PC-9 (cell line): Measurements from ENCODE around the gene RHBDD1. TPM values are rescaled to one million over a fixed set of nuclear protein-coding genes. Genes with fewer than 3 reads are reported as not detected.
A peak's percentile ranks its signal among the peaks of the same experiment; 100 is the strongest.

Experiments used
- BruUV-seq: library from RNA; stranded (reverse); fragments of 400-500 nt; replicated peaks from 2 replicates; lab custom pipeline; 2021; lab: Mats Ljungman, UMichigan
- CTCF ChIA-PET: fragments of 300-600 bp; sonication (Branson Sonifier 250); formaldehyde crosslinking; loops from one replicate; lab custom pipeline; 2022; ENCODE audit warnings: antibody characterized with exemption; lab: Charles Lee
- POLR2A ChIA-PET: fragments of 300-600 bp; sonication (Branson Sonifier 250); formaldehyde crosslinking; loops from one replicate; lab custom pipeline; 2022; ENCODE audit warnings: antibody characterized with exemption; ENCODE audit not compliant: unreplicated experiment; lab: Charles Lee
- DNase-seq, 2 experiments: peaks; one replicate each; pipeline versions ENCODE4 v3.0.0 to v3.0.0-alpha.2; 2015 to 2022; ENCODE audit warnings: mixed read lengths in 1 of 2
- H2AFZ ChIP-seq: fragments of 200-600 bp; sonication (generic); 2 replicates; pipeline ENCODE4 v1.8.1; 2017; ENCODE audit warnings: antibody characterized with exemption
- H3F3A ChIP-seq: fragments of 200-600 bp; sonication (generic); 2 replicates; pipeline ENCODE4 v1.8.1; 2017; ENCODE audit warnings: antibody characterized with exemption, mild to moderate bottlenecking, low read depth; ENCODE audit not compliant: insufficient read depth
- H3K27ac ChIP-seq: fragments of 200-600 bp; sonication (generic); 2 replicates; pipeline ENCODE4 v1.6.1; 2016; ENCODE audit warnings: mixed run types
- H3K27me3 ChIP-seq: fragments of 200-600 bp; sonication (generic); 2 replicates; pipeline ENCODE4 v1.6.1; 2016; ENCODE audit warnings: low read depth, mixed run types; ENCODE audit not compliant: insufficient read depth
- H3K36me3 ChIP-seq: fragments of 200-600 bp; sonication (generic); 2 replicates; pipeline ENCODE4 v1.6.1; 2016; ENCODE audit warnings: low read depth, mixed run types
- H3K4me1 ChIP-seq: fragments of 200-600 bp; sonication (generic); replicated peaks from 2 replicates; pipeline ENCODE4 v1.6.1; 2016; ENCODE audit warnings: mixed run types; ENCODE audit not compliant: insufficient read depth
- H3K4me2 ChIP-seq: fragments of 200-600 bp; sonication (generic); 2 replicates; pipeline ENCODE4 v1.6.1; 2017; ENCODE audit warnings: mixed run types
- H3K4me3 ChIP-seq: fragments of 200-600 bp; sonication (generic); 2 replicates; pipeline ENCODE4 v1.6.1; 2016; ENCODE audit warnings: mixed run types
- H3K79me2 ChIP-seq: fragments of 200-600 bp; sonication (generic); 2 replicates; pipeline ENCODE4 v1.6.1; 2017; ENCODE audit warnings: low read depth, mixed run types
- H3K9me2 ChIP-seq: fragments of 200-600 bp; sonication (generic); 2 replicates; pipeline ENCODE4 v1.8.1; 2017; ENCODE audit warnings: mild to moderate bottlenecking; ENCODE audit not compliant: insufficient read depth
- H3K9me3 ChIP-seq: fragments of 200-600 bp; sonication (generic); 2 replicates; pipeline ENCODE4 v1.8.1; 2016; ENCODE audit warnings: low read depth; ENCODE audit not compliant: insufficient read depth
- H4K20me1 ChIP-seq: fragments of 200-600 bp; sonication (generic); 2 replicates; pipeline ENCODE4 v1.8.1; 2017; ENCODE audit not compliant: insufficient read depth
- EZH2 ChIP-seq: fragments of 200-600 bp; sonication (generic); IDR thresholded peaks from 2 replicates; pipeline ENCODE4 v1.8.0; 2017; ENCODE audit warnings: antibody characterized with exemption, low read depth
- intact Hi-C: fragments of 100-400 bp; cut with micrococcal nuclease; formaldehyde crosslinking; loops from one replicate; pipeline ENCODE4 v1.10.0; 2022; ENCODE audit not compliant: unreplicated experiment
- total RNA-seq: library from RNA; stranded (reverse); gene quantifications from 2 replicates; pipeline ENCODE4 v1.2.3, GENCODE V29; 2021
- TF ChIP-seq, protein P1 (sequence below): fragments of 200-600 bp; sonication (generic); conservative IDR thresholded peaks from 2 replicates; pipeline ENCODE4 v1.6.1; 2017; ENCODE audit warnings: mixed run types, antibody characterized with exemption, mild to moderate bottlenecking, moderate library complexity

The RHBDD1 gene
- total RNA-seq, 1 experiment from 2014 or later, result 22.3 TPM

DNA sequence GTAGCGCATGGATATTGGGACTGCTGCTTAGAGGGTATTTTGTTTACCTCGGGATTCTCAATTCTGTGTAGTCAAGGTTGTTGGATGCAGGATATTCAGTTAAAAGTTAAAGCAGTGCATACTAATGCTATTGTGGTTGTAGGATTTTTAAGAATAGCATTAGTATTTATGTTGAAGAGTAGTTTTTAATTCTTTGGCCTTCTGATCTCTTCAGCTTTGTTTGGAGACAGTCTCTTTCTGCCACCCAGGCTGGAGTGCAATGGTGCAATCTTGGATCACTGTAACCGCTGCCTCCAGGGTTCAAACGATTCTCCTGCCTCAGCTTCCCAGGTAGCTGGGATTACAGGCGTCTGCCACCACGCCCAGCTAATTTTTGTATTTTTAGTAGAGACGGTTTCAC is 1.5 kb downstream of the RHBDD1 start:
- Histone ChIP-seq H3K4me1 (peaks cover 29% of the 10 kb centered on the region), H3K9me2 (no peaks in the 10 kb centered on the region), H3K4me3 (peak overlapping the region; percentile 75), H3K36me3 (0 out of 2 replicates have a peak, but pooled peaks cover 14% of the 10 kb centered on the region), H3K27me3 (no peaks in the 10 kb centered on the region), H3K27ac (peak overlapping the region; percentile 98), H3K4me2 (peak overlapping the region; percentile 90), H3F3A (peaks cover 15% of the 10 kb centered on the region), H2AFZ (peak overlapping the region; percentile 92; the same call in 1 of the 2 replicates), H3K79me2 (peaks cover 53% of the 10 kb centered on the region), H4K20me1 (no peaks in the 10 kb centered on the region; the same call in 1 of the 2 replicates), H3K9me3 (no peaks in the 10 kb centered on the region)
- TF ChIP-seq, protein P1, sequence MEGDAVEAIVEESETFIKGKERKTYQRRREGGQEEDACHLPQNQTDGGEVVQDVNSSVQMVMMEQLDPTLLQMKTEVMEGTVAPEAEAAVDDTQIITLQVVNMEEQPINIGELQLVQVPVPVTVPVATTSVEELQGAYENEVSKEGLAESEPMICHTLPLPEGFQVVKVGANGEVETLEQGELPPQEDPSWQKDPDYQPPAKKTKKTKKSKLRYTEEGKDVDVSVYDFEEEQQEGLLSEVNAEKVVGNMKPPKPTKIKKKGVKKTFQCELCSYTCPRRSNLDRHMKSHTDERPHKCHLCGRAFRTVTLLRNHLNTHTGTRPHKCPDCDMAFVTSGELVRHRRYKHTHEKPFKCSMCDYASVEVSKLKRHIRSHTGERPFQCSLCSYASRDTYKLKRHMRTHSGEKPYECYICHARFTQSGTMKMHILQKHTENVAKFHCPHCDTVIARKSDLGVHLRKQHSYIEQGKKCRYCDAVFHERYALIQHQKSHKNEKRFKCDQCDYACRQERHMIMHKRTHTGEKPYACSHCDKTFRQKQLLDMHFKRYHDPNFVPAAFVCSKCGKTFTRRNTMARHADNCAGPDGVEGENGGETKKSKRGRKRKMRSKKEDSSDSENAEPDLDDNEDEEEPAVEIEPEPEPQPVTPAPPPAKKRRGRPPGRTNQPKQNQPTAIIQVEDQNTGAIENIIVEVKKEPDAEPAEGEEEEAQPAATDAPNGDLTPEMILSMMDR, result no peak
- no peak for TF ChIP-seq EZH2
- ChIA-PET POLR2A (no interaction called here), CTCF (interaction anchor here (0.6 to 0.7 kb wide), 2 partner anchors 1172 to 1536 kb away, joined by 4 to 6 read pairs; no protein-coding TSS in a partner anchor)
- intact Hi-C loops, result loop anchor here (5.0 kb wide), 1 partner anchor 720 kb away; no protein-coding TSS in a partner anchor
- BruUV-seq, result no TSS peak
- no peak for DNase-seq

DNA sequence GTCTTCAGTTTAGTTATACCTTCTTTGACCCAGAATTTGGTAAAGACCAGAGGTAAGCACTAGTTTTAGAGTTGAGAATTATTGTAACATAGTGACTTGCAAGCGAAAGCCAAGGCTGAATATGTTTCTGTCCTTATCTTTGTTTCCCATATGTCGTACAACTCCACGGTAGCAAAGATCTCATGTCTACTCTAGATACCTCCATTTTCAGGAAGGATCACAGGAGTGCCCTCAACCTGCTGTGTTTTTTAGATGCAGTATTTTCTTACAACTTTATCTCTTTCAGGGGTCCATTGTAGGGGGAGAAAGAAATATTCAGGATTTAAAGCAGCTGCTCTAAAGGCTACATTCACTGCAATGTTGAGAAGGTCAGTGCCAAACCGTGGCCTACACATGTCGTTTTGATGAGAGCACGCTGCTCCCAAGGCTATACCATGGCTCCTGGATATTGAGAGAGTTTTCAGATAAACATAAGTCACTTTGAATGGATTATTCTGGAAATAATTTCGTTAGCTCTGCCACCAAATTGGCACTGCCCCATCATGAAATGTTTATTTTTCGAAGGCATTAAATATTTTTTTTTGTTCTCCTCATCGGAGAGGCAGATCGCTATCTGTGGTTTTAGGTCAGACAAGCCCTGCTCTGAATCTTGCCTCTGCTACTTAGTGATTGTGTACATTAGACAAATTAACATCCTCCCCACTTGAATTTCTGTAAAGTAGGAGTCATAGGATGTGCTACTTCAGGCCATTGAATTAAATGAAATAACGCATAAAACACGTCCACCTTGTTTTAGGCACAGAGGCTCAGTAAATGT is 2.1 kb downstream of the RHBDD1 start:
- peaks cover 29% of the 10 kb centered on the region for H3K4me1 ChIP-seq
- DNase-seq, result no peak
- H3K79me2 ChIP-seq, result peaks cover 56% of the 10 kb centered on the region
- peaks cover 15% of the 10 kb centered on the region for H3F3A ChIP-seq
- H3K4me3 ChIP-seq, result peak overlapping the region; percentile 75; the same call in 1 of the 2 replicates
- POLR2A ChIA-PET, result no interaction called here
- CTCF ChIA-PET, result interaction anchor here (0.6 to 0.7 kb wide), 2 partner anchors 1173 to 1536 kb away, joined by 4 to 6 read pairs; no protein-coding TSS in a partner anchor
- intact Hi-C loops, result loop anchor here (5.0 kb wide), 1 partner anchor 721 kb away; no protein-coding TSS in a partner anchor
- no peaks in the 10 kb centered on the region for H3K9me2 ChIP-seq
- peak overlapping the region; percentile 98 for H3K27ac ChIP-seq
- H4K20me1 ChIP-seq, result no peaks in the 10 kb centered on the region; the same call in 1 of the 2 replicates
- no peaks in the 10 kb centered on the region for H3K9me3 ChIP-seq
- no peak for TF ChIP-seq EZH2
- TF ChIP-seq, protein P1, result no peak
- BruUV-seq, result no TSS peak
- 0 out of 2 replicates have a peak, but pooled peaks cover 14% of the 10 kb centered on the region for H3K36me3 ChIP-seq
- peak overlapping the region; percentile 90 for H3K4me2 ChIP-seq
- H2AFZ ChIP-seq, result no peak overlapping the region
- H3K27me3 ChIP-seq, result no peaks in the 10 kb centered on the region

DNA sequence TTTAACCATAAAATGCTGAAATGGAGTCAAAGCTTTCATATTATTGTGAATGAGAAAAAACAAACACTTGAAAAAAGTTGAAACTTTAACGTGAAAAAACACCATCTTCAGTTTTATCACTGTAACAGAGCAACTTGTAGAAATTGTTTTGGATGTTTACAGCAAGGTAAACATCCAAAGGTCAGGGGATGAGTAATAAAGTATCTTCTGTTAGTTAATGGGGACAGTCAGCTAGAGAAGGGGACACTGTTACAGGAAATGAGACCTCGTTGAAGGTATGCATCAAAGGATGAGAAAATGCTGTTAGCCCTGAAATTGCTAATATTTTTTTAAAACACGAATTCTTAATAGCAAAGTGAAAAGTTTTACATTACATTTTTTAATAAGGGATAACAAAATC is 2.9 kb downstream of the RHBDD1 start:
- Histone ChIP-seq H4K20me1 (no peaks in the 10 kb centered on the region), H3K4me2 (no peak overlapping the region), H2AFZ (no peak overlapping the region), H3K4me3 (no peak overlapping the region), H3K27ac (no peak overlapping the region), H3F3A (peaks cover 15% of the 10 kb centered on the region), H3K9me3 (no peaks in the 10 kb centered on the region), H3K79me2 (peaks cover 49% of the 10 kb centered on the region), H3K36me3 (0 out of 2 replicates have a peak, but pooled peaks cover 11% of the 10 kb centered on the region), H3K27me3 (no peaks in the 10 kb centered on the region), H3K4me1 (peaks cover 24% of the 10 kb centered on the region), H3K9me2 (no peaks in the 10 kb centered on the region)
- intact Hi-C loops, result loop anchor here (5.0 kb wide), 1 partner anchor 721 kb away; no protein-coding TSS in a partner anchor
- BruUV-seq, result no TSS peak
- CTCF ChIA-PET, result no interaction called here
- no peak for DNase-seq
- TF ChIP-seq EZH2, result no peak
- TF ChIP-seq, protein P1, result no peak
- POLR2A ChIA-PET, result no interaction called here
